ENCODE data around the gene ZBTB20. TPM values are rescaled to one million over a fixed set of nuclear protein-coding genes. Genes with fewer than 3 reads are reported as not detected.

ZBTB20 gene
- total RNA-seq, 6 experiments from 2014 or later, result 8.0 to 14.1 (median 10.4) TPM

DNA sequence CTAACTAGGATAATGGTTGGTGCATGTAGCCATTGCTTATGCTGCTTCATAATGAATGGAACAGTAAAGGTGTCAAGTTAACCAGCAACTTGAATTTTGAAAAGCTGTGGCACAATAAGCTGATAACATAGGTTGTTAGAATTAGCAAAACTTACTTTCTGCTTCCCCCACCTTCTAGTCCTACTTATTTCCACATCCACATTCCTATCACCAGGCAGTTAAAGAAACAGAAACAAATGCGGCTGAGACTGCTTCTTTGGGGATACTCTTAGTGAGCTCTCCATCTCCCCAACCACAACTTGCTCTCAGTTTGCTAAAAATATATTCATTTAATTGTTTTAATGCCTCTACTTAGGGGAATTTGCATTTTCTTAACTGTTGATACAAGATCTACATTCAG lies 638.1 kb downstream of the ZBTB20 start:
- Mint-ChIP-seq H3K9me3 (no peaks in the 10 kb centered on the region), H3K27me3 (ENCODE audit: insufficient read depth) (no peaks in the 10 kb centered on the region; the same call in 1 of the 2 replicates), H3K27ac (no peak overlapping the region), H3K4me3 (no peak overlapping the region), H3K4me1 (ENCODE audit: low read depth) (peaks cover 45% of the 10 kb centered on the region), H3K36me3 (ENCODE audit: low read depth) (0 out of 2 replicates have a peak, but pooled peaks cover 5% of the 10 kb centered on the region)
- TF ChIP-seq, protein P1, sequence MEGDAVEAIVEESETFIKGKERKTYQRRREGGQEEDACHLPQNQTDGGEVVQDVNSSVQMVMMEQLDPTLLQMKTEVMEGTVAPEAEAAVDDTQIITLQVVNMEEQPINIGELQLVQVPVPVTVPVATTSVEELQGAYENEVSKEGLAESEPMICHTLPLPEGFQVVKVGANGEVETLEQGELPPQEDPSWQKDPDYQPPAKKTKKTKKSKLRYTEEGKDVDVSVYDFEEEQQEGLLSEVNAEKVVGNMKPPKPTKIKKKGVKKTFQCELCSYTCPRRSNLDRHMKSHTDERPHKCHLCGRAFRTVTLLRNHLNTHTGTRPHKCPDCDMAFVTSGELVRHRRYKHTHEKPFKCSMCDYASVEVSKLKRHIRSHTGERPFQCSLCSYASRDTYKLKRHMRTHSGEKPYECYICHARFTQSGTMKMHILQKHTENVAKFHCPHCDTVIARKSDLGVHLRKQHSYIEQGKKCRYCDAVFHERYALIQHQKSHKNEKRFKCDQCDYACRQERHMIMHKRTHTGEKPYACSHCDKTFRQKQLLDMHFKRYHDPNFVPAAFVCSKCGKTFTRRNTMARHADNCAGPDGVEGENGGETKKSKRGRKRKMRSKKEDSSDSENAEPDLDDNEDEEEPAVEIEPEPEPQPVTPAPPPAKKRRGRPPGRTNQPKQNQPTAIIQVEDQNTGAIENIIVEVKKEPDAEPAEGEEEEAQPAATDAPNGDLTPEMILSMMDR (IDR thresholded peaks at IDR 0.05), result no peak
- no peak for DNase-seq

DNA sequence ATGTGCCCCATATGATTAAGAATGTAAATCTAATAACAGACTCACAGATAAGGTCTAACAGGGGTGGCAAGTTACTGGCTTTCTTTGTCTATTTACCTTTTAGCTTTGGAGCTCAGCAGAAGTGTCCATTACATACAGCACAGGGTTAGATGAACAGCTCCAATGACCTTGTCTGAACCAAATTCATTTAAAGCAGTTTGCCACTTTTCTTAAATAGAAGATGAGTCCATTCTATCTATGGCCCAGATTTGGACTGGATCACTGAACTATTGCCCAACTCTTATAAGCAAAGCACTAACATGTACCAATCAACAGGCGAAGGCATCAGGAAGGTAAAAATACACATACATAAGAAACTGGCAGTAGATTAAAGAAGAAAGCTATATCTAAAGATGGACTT lies 638.9 kb downstream of the ZBTB20 start:
- TF ChIP-seq, protein P1 (IDR thresholded peaks at IDR 0.05), result no peak
- no peaks in the 10 kb centered on the region for H3K9me3 Mint-ChIP-seq
- no peak for DNase-seq
- H3K4me3 Mint-ChIP-seq, result no peak overlapping the region
- peaks cover 46% of the 10 kb centered on the region for H3K4me1 Mint-ChIP-seq (ENCODE audit: low read depth)
- 0 out of 2 replicates have a peak, but pooled peaks cover 5% of the 10 kb centered on the region for H3K36me3 Mint-ChIP-seq (ENCODE audit: low read depth)
- no peak overlapping the region for H3K27ac Mint-ChIP-seq
- no peaks in the 10 kb centered on the region; the same call in 1 of the 2 replicates for H3K27me3 Mint-ChIP-seq (ENCODE audit: insufficient read depth)

DNA sequence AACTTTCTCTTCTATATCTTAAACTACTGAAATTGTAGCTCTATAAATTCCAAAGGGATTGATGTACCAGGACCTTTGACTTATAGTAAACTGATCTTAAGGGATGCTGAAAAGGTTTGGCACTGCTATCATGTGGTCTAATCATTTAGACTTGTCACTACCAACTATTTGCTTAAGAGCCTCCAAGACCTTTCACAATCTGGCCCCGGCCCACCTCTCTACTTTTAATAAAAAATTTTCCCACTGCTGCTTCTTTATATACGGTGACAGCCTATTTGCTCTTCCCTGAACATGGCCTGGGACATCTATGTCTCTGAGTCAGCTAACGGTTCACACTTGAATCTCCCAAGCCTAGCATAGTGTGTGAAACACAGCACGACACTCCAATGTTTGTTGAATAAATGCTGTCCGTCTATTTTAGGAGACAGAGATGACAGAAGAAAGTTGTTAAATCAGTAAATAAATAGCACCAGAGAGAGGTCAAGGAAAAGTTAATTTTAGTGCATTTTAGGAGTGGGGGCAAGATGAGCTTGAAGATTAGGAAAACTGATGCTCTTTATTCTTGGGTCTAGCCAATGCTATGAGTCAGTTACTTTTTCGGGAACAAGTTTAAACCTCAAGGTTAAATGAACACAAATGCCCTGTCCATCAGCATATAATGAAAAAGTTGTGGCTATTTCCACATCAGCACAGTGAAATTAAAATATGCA lies 640.3 kb downstream of the ZBTB20 start:
- 0 out of 2 replicates have a peak, but pooled peaks cover 5% of the 10 kb centered on the region for H3K36me3 Mint-ChIP-seq (ENCODE audit: low read depth)
- H3K9me3 Mint-ChIP-seq, result no peaks in the 10 kb centered on the region
- H3K4me1 Mint-ChIP-seq (ENCODE audit: low read depth), result peaks cover 46% of the 10 kb centered on the region
- peaks cover 1% of the 10 kb centered on the region for H3K27me3 Mint-ChIP-seq (ENCODE audit: insufficient read depth)
- H3K4me3 Mint-ChIP-seq, result peak overlapping the region; percentile 67
- DNase-seq, result peak; percentile 48
- peak overlapping the region; percentile 70 for H3K27ac Mint-ChIP-seq
- TF ChIP-seq, protein P1 (IDR thresholded peaks at IDR 0.05), result no peak

DNA sequence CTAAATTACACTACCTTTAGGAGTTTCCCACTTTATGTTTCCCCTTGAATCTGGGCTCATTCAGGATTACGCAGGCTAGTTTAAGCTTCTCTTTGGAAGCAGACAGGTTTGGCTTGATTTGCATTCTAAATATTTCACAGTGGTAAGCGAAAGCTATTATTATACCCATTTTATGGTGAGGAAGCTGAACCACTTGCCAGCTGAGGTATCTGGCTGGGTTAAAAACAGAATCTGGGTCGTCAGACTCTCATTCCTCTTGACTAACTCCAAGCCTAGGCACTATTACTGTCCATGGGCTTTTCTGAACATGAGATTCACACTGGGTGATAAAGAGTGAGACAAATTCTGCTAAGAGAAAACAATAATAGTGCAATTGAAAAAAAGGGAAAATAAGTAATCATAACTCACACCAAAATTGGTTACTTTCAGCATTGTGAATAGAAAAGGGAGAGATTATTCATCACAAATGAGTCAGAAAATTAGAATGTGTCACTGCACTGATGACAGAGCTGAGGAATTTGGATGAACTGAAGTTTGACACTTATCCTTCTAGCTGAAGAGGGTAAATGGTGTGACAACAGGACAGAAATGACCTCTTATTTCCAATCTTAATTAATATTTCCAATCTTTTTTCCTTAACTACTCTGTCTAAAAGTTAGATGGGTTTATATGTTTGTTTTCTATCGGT lies 642.0 kb downstream of the ZBTB20 start:
- Mint-ChIP-seq H3K27ac (0 out of 2 replicates have a peak overlapping the region, but pooled peaks have one; percentile 13), H3K36me3 (ENCODE audit: low read depth) (0 out of 2 replicates have a peak, but pooled peaks cover 5% of the 10 kb centered on the region), H3K9me3 (no peaks in the 10 kb centered on the region), H3K27me3 (ENCODE audit: insufficient read depth) (peaks cover 2% of the 10 kb centered on the region; the same call in 1 of the 2 replicates), H3K4me1 (ENCODE audit: low read depth) (peaks cover 49% of the 10 kb centered on the region), H3K4me3 (peak overlapping the region; percentile 67)
- TF ChIP-seq, protein P1 (IDR thresholded peaks at IDR 0.05), result no peak
- DNase-seq, result peak; percentile 17

DNA sequence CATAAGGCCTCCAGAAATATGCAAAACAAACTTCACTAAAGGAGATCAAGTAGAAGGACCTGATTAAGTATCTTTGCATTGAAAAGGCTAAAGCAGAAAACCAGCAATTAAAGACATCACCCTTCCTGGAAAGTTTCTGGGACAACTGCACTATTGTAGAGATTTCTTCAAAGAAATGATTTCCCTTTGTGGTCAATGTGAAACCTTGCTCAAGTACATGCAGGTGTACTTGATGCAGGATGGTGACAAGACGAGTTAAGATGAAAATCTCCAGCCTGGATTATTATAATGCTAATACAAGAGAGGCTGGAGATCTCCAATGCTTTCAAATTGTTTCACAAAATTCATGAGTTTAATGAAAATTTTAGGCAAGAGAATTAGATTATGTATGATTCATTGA lies 644.9 kb downstream of the ZBTB20 start:
- Mint-ChIP-seq H3K4me1 (ENCODE audit: low read depth) (peaks cover 65% of the 10 kb centered on the region), H3K27me3 (ENCODE audit: insufficient read depth) (peaks cover 2% of the 10 kb centered on the region; the same call in 1 of the 2 replicates), H3K36me3 (ENCODE audit: low read depth) (no peaks in the 10 kb centered on the region), H3K9me3 (no peaks in the 10 kb centered on the region), H3K27ac (no peak overlapping the region), H3K4me3 (no peak overlapping the region)
- TF ChIP-seq, protein P1 (IDR thresholded peaks at IDR 0.05), result no peak
- DNase-seq, result no peak

Measured in HFFc6 (cell line).